Umbilical cord (tissue), 2 donors: ENCODE results near the gene DGKB. TPM values are rescaled to one million over a fixed set of nuclear protein-coding genes. Genes with fewer than 3 reads are reported as not detected.

Experiments used
- DNase-seq: peaks from one replicate; pipeline ENCODE4 v3.0.0-alpha.2; 2015; ENCODE audit warnings: low spot score
- total RNA-seq: library from RNA; depleted of rRNA; stranded (reverse); fragments of >200 nt; gene quantifications from one replicate; pipeline ENCODE4 v1.2.3, GENCODE V29; 2014; ENCODE audit warnings: low replicate concordance; ENCODE audit not compliant: insufficient read depth

DGKB gene
- total RNA-seq, 1 donor from 2014 or later = 15.4 TPM

GRCh38 chr7:14394786-14395185, 507.8 kb downstream of the DGKB start:
- no peak for DNase-seq

GRCh38 chr7:14389595-14389994, 513.0 kb downstream of the DGKB start:
- no peak for DNase-seq

GRCh38 chr7:14389181-14389591, 513.4 kb downstream of the DGKB start:
- no peak for DNase-seq

GRCh38 chr7:14385074-14385473, 517.5 kb downstream of the DGKB start:
- no peak for DNase-seq

- DNase-seq = no peak
Measured at GRCh38 chr7:14381936-14382335, 520.6 kb downstream of the DGKB start.

- DNase-seq = no peak
Measured at GRCh38 chr7:14381306-14381705, 521.2 kb downstream of the DGKB start.

- no peak for DNase-seq
Measured at GRCh38 chr7:14380881-14381280, 521.7 kb downstream of the DGKB start.

GRCh38 chr7:14377646-14378266, 524.8 kb downstream of the DGKB start:
- DNase-seq = peak; percentile 15

GRCh38 chr7:14376711-14377110, 525.8 kb downstream of the DGKB start:
- DNase-seq = no peak

- DNase-seq = no peak
Measured at GRCh38 chr7:14375998-14376397, 526.6 kb downstream of the DGKB start.

GRCh38 chr7:14374336-14374735, 528.2 kb downstream of the DGKB start:
- no peak for DNase-seq

- no peak for DNase-seq
Measured at GRCh38 chr7:14368285-14368684, 534.3 kb downstream of the DGKB start.

GRCh38 chr7:14351167-14351566, 551.4 kb downstream of the DGKB start:
- no peak for DNase-seq

GRCh38 chr7:14341200-14341775, 561.3 kb downstream of the DGKB start:
- DNase-seq = no peak

GRCh38 chr7:14340393-14341074, 562.0 kb downstream of the DGKB start:
- DNase-seq = no peak

- DNase-seq = no peak
Measured at GRCh38 chr7:14339861-14340260, 562.7 kb downstream of the DGKB start.

GRCh38 chr7:14336256-14336655, 566.3 kb downstream of the DGKB start:
- DNase-seq = peak; percentile 13

GRCh38 chr7:14332155-14332554, 570.4 kb downstream of the DGKB start:
- no peak for DNase-seq

GRCh38 chr7:14324767-14325166, 577.8 kb downstream of the DGKB start:
- no peak for DNase-seq

GRCh38 chr7:14322724-14323123, 579.8 kb downstream of the DGKB start:
- no peak for DNase-seq

GRCh38 chr7:14321947-14322346, 580.6 kb downstream of the DGKB start:
- DNase-seq = no peak

- no peak for DNase-seq
Measured at GRCh38 chr7:14309432-14309831, 593.1 kb downstream of the DGKB start.

- no peak for DNase-seq
Measured at GRCh38 chr7:14305233-14305866, 597.2 kb downstream of the DGKB start.
